GM12878 (cell line): Measurements from ENCODE around the gene AOPEP. TPM values are rescaled to one million over a fixed set of nuclear protein-coding genes. Genes with fewer than 3 reads are reported as not detected.

ENCODE experiments used
- ATAC-seq: fragments of 200-7000 bp; cut with Tn5 transposase; 3 replicates; pipeline ENCODE4 v1.9.1; 2020; ENCODE audit warnings: mild to moderate bottlenecking, moderate library complexity
- BruUV-seq: library from RNA; stranded (reverse); fragments of 400-500 nt; replicated peaks from 2 replicates; lab custom pipeline; 2021; lab: Mats Ljungman, UMichigan
- CTCF ChIA-PET: fragments of 300-600 bp; sonication (Branson Sonifier 250); formaldehyde crosslinking; extraction: SDS; loops from one replicate; lab custom pipeline; 2021; ENCODE audit warnings: inconsistent platforms; lab: Yijun Ruan, JAX
- POLR2A ChIA-PET: fragments of 350-600 bp; formaldehyde crosslinking; extraction: SDS; loops from one replicate; lab custom pipeline; 2021; ENCODE audit warnings: inconsistent platforms; lab: Charles Lee
- RAD21 ChIA-PET: fragments of 300-600 bp; sonication (Branson Sonifier 250); formaldehyde crosslinking; loops from one replicate; lab custom pipeline; 2023; ENCODE audit warnings: antibody characterized with exemption; ENCODE audit not compliant: unreplicated experiment; lab: Charles Lee
- SMC1A ChIA-PET: fragments of 300-600 bp; sonication (Branson Sonifier 250); formaldehyde crosslinking; loops from one replicate; lab custom pipeline; 2023; ENCODE audit not compliant: unreplicated experiment, uncharacterized antibody; lab: Charles Lee
- DNase-seq: peaks from one replicate; pipeline ENCODE4 v3.0.0-alpha.2; 2011; ENCODE audit warnings: low read depth, low spot score
- FAIRE-seq: peaks from 3 replicates; lab custom pipeline; 2011; peaks lifted over from hg19 to GRCh38; lab: Jason Lieb, UNC
- H2AFZ ChIP-seq: 2 replicates; pipeline ENCODE4 v1.6.0; 2011; ENCODE audit warnings: low read depth, low read length, control low read depth; ENCODE audit not compliant: control insufficient read depth
- H3K27ac ChIP-seq: 2 replicates; pipeline ENCODE4 v1.5.1; 2011; ENCODE audit warnings: control low read depth; ENCODE audit not compliant: control insufficient read depth, insufficient read depth
- H3K27me3 ChIP-seq, 2 experiments: replicated peaks in 1 of 2; 2 replicates each; pipeline versions ENCODE4 v1.6.0 to v1.6.1; 2011; ENCODE audit warnings: low read length in 1 of 2; ENCODE audit not compliant: control insufficient read depth in 2 of 2, insufficient read depth in 2 of 2
- H3K36me3 ChIP-seq, 2 experiments: 2 replicates each; pipeline ENCODE4 v1.5.1; 2011; ENCODE audit warnings: low read length in 1 of 2; ENCODE audit not compliant: control insufficient read depth in 2 of 2, insufficient read depth in 2 of 2
- H3K4me1 ChIP-seq: 2 replicates; pipeline ENCODE4 v1.6.1; 2011; ENCODE audit warnings: mild to moderate bottlenecking, low read length, moderate library complexity, mixed read lengths; ENCODE audit not compliant: control insufficient read depth, insufficient read depth
- H3K4me2 ChIP-seq: 2 replicates; pipeline ENCODE4 v1.6.0; 2011; ENCODE audit warnings: control low read depth; ENCODE audit not compliant: control insufficient read depth, insufficient read depth
- H3K4me3 ChIP-seq: fragments of 200-600 bp; sonication (generic); 2 replicates; pipeline ENCODE4 v1.5.1; 2016
- H3K79me2 ChIP-seq: 2 replicates; pipeline ENCODE4 v1.6.0; 2011; ENCODE audit warnings: low read length; ENCODE audit not compliant: control insufficient read depth, insufficient read depth
- H3K9ac ChIP-seq: 2 replicates; pipeline ENCODE4 v1.8.0; 2011; ENCODE audit warnings: low read length, control low read depth, mixed read lengths; ENCODE audit not compliant: control insufficient read depth, insufficient read depth
- H3K9me3 ChIP-seq: replicated peaks from 3 replicates; pipeline ENCODE4 v1.5.1; 2011; ENCODE audit warnings: mild to moderate bottlenecking, low read length; ENCODE audit not compliant: control insufficient read depth, insufficient read depth
- H4K20me1 ChIP-seq: 2 replicates; pipeline ENCODE4 v1.6.0; 2011; ENCODE audit not compliant: control insufficient read depth, insufficient read depth
- CTCF ChIP-seq, 3 experiments: IDR thresholded peaks in 2 of 3; conservative IDR thresholded peaks in 1 of 3; 2 replicates each; pipeline ENCODE4 v1.5.1; 2011; ENCODE audit warnings: low read depth in 3 of 3, low read length in 3 of 3, mild to moderate bottlenecking in 3 of 3, control low read depth in 2 of 3, moderate library complexity in 2 of 3, inconsistent platforms in 1 of 3, mixed read lengths in 1 of 3; ENCODE audit not compliant: control insufficient read depth in 2 of 3, insufficient read depth in 1 of 3; ENCODE audit errors: extremely low read depth in 1 of 3
- CUX1 ChIP-seq: IDR thresholded peaks from 2 replicates; pipeline ENCODE4 v1.6.1; 2012; ENCODE audit warnings: improper control_type of control experiment, low read depth, low read length; ENCODE audit not compliant: insufficient replicate concordance
- EED ChIP-seq: sonication (generic); IDR thresholded peaks from 2 replicates; pipeline ENCODE4 v1.6.1; 2016; ENCODE audit warnings: antibody characterized with exemption, low read depth
- HDAC6 ChIP-seq: fragments of 200-600 bp; sonication (generic); IDR thresholded peaks from one replicate; pipeline ENCODE4 v1.8.0; 2017; ENCODE audit warnings: antibody characterized with exemption; ENCODE audit not compliant: unreplicated experiment
- MXI1 ChIP-seq: fragments of 150-350 bp; IDR thresholded peaks from 2 replicates; pipeline ENCODE4 v1.6.1; 2011; ENCODE audit warnings: low read depth, mild to moderate bottlenecking, inconsistent platforms, low read length, improper control_type of control experiment
- NR2F1 ChIP-seq: fragments of 450-650 bp; conservative IDR thresholded peaks from 2 replicates; pipeline ENCODE4 v1.6.1; 2017; ENCODE audit warnings: mild to moderate bottlenecking
- PBX3 ChIP-seq: IDR thresholded peaks from 2 replicates; pipeline ENCODE4 v1.6.1; 2011; ENCODE audit warnings: mild to moderate bottlenecking, low read depth, low read length, moderate library complexity; ENCODE audit not compliant: insufficient replicate concordance
- SMARCA5 ChIP-seq: fragments of 450-650 bp; IDR thresholded peaks from 2 replicates; pipeline ENCODE4 v1.6.1; 2017; ENCODE audit warnings: mild to moderate bottlenecking
- TARDBP ChIP-seq: IDR thresholded peaks from 2 replicates; pipeline ENCODE4 v1.6.1; 2016; ENCODE audit warnings: borderline replicate concordance
- WGBS: methylation state at CpG from one replicate; pipeline ENCODE4 v1.1.6; 2016; ENCODE audit warnings: low lambda C conversion rate; ENCODE audit not compliant: insufficient replicate concordance, insufficient coverage; ENCODE audit errors: missing lambda C conversion rate; 5-methylcytosine and 5-hydroxymethylcytosine counted together
- in situ Hi-C: fragments of 300-500 bp; cut with MboI; formaldehyde crosslinking; loops from 9 replicates; pipeline ENCODE4 v1.14.3; 2018; ENCODE audit warnings: mixed read lengths
- intact Hi-C: fragments of 100-400 bp; cut with micrococcal nuclease; formaldehyde crosslinking; loops from one replicate; pipeline ENCODE4 v1.14.2; 2022; ENCODE audit not compliant: unreplicated experiment
- polyA plus RNA-seq, 11 experiments: library from polyadenylated mRNA; depleted of rRNA in 4 of 11; unstranded in 6 of 11; stranded (reverse) in 5 of 11; fragments of >200 nt; fragmentation: Nextera tagmentation in 4 of 11; fragmentation: Illumina TruSeq in 1 of 11; extraction: Ambion mirVana in 4 of 11; extraction: Trizol in 1 of 11; gene quantifications; 1 replicate in 1 of 11; 2 replicates in 10 of 11; pipeline versions ENCODE4 v1.2.1 to v1.2.3, GENCODE V29; 2011 to 2016; ENCODE audit warnings: inconsistent platforms in 2 of 11, missing spikeins in 2 of 11, low read depth in 1 of 11
- total RNA-seq, 4 experiments: library from RNA; depleted of rRNA in 3 of 4; stranded (reverse); fragments of >200 nt in 3 of 4; fragmentation: Illumina TruSeq in 1 of 4; extraction: Trizol in 1 of 4; gene quantifications; 2 replicates each; pipeline versions ENCODE4 v1.2.1 to v1.2.3, GENCODE V29; 2013 to 2021

Gene AOPEP
- total and polyA plus RNA-seq, 10 of the 15 experiments (the other 5 are each of a cell fraction or from before 2014, with no cell fraction given): 2.3 to 16.9 (median 10.1) TPM

- TF ChIP-seq NR2F1: peak; percentile 82
- TF ChIP-seq EED: no peak
- peak; percentile 8; the same call in 1 of the 2 replicates for TF ChIP-seq SMARCA5
- no peak for TF ChIP-seq PBX3
- peak; percentile 61 for TF ChIP-seq HDAC6
Observed at GRCh38 chr9:95005278-95006143, 279.0 kb downstream of the AOPEP start (continued).

GRCh38 chr9:95007226-95007869, 280.8 kb downstream of the AOPEP start:
- TSS peak; percentile 48 for BruUV-seq
- TF ChIP-seq MXI1 (no peak), CTCF (IDR thresholded peaks at IDR 0.05 in 2 of 3, conservative IDR thresholded peaks at IDR 0.05 in 1 of 3; ENCODE audit: control insufficient read depth in 2 of 3, extremely low read depth in 1 of 3, insufficient read depth in 1 of 3, low read depth in 3 of 3, low read length in 3 of 3) (no peak), TARDBP (no peak), CUX1 (no peak)

More at GRCh38 chr9:95007226-95007869, 280.8 kb downstream of the AOPEP start:
- intact Hi-C loops (loop anchor here (10.0 kb wide), 1 partner anchor 223 kb away; no protein-coding TSS in a partner anchor), in situ Hi-C loops (no loop called here)
- no peaks in the 10 kb centered on the region for H3K27me3 ChIP-seq
- FAIRE-seq: peak; percentile 44
- no peaks in the 10 kb centered on the region; a peak in 1 of 4 replicates for H3K36me3 ChIP-seq
- no peak overlapping the region for H3K27ac ChIP-seq
- H3K79me2 ChIP-seq: no peaks in the 10 kb centered on the region; the same call in 1 of the 2 replicates
- H3K4me2 ChIP-seq: no peak overlapping the region
- no peak for DNase-seq
- SMC1A ChIA-PET: interaction anchor here (0.5 to 2.2 kb wide), 2 partner anchors 9 to 106 kb away, joined by 3 to 6 read pairs; no protein-coding TSS in a partner anchor
- no peak overlapping the region for H3K9ac ChIP-seq
- H3K4me1 ChIP-seq: no peaks in the 10 kb centered on the region; the same call in 1 of the 2 replicates
- RAD21 ChIA-PET: interaction anchor here (0.8 kb wide), 1 partner anchor 291 kb away, joined by 5 read pairs; no protein-coding TSS in a partner anchor
- POLR2A ChIA-PET: interaction anchor here (0.6 kb wide), 1 partner anchor 9 kb away, joined by 3 read pairs; no protein-coding TSS in a partner anchor
- 91% methylated on average over 5 of the region's 5 CpGs for WGBS
- H3K4me3 ChIP-seq: no peak overlapping the region
- ATAC-seq: no peak
- H4K20me1 ChIP-seq: no peaks in the 10 kb centered on the region
- CTCF ChIA-PET: interaction anchor here (0.9 to 1.5 kb wide), 3 partner anchors 9 to 123 kb away, joined by 3 read pairs; no protein-coding TSS in a partner anchor
- H3K9me3 ChIP-seq: no peaks in the 10 kb centered on the region
- H2AFZ ChIP-seq: no peak overlapping the region
